Endometrium (tissue), 2 donors: Measurements from ENCODE around the gene TICAM1.
A peak's percentile ranks its signal among the peaks of the same experiment; 100 is the strongest.
"Not testable (repeated sequence)": the region's sequence is repeated elsewhere in the genome, so short reads cannot be mapped to it uniquely, and the experiment has no call there.

Source experiments
- FAIRE-seq: peaks from 2 replicates; lab custom pipeline; 2012; peaks lifted over from hg19 to GRCh38; lab: Jason Lieb, UNC
- donor health status: control.
- donor health status: control.

The TICAM1 gene

DNA sequence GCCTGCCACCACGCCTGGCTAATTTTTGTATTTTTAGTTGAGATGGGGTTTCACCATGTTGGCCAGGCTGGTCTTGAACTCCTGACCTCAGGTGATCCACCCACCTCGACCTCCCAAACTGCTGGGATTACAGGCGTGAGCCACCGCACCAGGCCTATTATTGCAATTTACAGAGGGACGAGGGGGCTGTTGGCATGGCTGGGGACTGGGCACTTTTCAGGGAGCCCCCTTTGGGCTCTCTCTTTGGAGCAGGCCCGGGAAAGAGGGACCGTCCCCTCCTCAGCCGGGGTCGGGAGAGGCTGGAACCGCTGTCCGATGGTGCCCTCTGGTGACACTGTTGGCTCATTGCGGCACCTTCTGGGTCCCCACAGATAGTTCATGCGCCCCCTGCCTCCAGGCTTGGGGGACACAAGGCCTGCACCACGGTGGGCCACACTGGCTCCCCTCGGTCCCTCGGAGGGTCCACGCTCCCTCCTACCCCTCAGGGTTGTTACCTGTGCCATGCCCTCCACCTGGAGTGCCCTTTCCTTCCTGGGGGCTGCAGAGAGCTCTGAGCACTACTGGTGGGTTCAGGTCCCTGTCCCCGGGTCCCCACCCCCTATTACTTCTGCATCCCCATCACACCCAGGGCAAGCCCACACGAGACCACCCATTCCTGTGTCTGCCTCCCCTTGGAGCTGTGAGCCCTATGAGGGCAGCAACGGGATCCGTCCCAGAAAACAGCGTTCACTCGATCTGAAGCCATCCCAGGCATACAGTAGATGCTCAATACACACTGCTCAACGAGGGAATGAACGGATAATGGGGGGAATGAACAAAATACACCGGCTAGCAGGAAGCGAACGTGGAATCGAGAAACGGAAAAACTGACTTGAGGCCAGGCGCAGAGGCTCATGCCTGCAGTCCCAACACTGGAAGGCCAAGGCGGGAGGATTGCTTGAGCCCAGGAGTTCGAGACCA is 27.5 kb downstream of the TICAM1 start:
- FAIRE-seq: no peak

DNA sequence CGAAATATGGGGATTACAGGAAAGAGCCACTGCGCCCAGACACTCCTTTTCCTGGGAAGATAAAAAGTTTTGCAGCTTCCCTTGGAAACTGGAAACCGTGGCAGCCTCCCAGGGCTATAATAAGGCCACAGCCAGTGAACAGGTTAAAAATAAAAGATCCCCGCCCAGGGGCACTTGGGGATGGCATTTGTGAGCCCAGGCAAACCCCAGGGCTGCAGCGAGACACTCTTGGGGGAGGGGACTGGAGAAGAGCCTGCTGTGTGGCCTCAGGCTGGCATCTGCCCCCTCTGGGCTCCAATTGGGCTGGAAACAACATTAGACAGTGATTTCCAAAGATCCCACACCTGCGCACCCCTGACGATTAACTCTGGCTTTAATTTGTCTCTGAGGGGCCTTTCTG is 28.8 kb downstream of the TICAM1 start:
- FAIRE-seq: no peak

DNA sequence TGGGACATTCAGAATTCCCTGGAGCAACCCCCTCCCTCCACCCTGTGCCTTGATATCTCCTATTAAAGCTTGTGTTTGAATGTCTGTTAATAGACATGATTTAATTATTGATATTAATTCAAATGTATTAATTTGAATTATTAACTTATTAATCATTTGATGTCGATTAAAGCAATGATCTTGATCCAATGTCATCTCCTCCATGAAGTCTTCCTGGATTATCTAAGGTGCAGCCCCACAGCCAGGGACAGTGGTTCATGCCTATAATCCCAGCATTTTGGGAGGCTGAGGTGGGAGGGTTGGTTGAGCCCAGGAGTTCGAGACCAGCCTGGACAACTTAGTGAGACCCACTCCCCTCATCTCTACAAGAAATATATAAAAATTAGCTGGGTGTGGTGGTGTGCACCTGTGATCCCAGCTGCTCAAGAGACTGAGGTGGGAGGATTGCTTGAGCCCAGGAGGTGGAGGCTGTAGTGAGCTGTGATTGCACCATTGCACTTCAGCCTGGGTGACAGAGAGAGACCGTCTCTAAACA is 30.4 kb downstream of the TICAM1 start:
- no peak for FAIRE-seq

DNA sequence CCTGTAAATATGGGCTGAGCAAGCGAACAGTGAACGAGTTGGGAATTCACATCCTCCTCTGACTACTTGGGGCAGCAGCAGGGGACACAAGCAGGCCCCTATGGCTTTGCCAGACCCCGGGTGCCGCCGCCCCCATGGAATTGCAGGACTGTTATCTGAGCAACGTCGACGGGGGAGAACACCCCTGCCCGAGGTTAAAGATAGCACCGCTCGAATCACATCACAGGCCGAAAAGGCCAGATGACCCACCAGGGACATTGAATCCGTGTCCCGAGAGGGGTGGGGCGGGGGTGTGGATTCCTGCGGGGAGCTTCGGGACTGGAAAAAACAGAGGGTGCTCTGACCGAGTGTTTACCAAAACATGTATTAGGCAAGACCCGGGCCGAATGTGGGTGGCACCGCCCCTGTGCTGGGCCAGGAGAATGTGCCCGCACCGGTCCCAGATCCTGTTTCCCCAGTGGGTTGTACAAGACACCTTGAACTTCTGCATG is 30.9 kb downstream of the TICAM1 start:
- no peak for FAIRE-seq

DNA sequence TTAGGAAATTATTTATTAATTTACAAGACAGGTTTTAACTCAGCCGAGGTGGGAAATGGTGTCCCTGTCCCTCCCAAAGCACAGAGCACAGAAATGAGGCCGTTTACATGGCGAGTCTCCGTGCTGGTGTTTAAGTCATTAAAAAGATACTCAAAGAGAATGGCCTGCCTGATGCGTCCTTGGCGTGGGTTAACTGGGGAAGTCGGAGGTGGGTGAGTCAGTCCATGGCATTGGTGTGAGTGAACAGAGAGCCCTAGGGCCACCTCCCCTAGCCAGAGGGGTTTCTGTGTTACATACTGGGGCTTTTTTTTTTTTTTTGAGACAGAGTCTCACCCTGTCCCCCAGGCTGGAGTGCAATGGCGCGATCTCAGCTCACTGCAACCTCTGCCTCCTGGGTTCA is 36.1 kb downstream of the TICAM1 start:
- no peak for FAIRE-seq

DNA sequence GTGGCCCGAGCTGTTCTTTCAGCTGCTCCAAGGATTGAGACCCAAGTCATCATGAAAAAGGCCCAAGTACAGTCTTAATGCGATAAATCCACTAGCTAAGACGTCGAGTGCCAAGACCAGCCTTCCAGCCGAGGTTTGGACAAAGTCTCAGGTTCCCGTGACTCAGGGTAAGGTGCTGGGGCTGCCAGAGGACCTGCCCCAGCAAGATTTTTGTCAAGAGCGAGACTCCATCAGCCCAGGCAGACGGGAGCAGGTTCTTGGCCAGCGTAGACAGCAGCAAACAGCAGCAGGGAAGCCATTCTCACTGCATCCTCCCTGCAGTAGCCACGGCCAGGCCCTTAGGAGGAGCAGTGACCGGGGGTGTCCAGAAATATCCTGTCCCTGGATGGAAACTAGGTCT is 36.5 kb downstream of the TICAM1 start:
- FAIRE-seq: no peak

DNA sequence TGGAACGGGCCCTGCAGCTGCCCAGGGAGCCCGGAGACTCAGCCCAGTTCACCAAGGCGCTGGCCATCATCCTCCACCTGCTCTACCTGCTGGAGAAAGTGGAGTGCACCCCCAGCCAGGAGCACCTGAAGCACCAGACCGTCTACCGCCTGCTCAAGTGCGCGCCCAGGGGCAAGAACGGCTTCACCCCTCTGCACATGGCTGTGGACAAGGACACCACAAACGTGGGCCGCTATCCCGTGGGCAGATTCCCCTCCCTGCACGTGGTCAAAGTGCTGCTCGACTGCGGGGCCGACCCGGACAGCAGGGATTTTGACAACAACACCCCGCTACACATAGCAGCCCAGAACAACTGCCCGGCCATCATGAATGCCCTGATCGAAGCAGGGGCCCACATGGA is 38.2 kb downstream of the TICAM1 start:
- FAIRE-seq: not testable (repeated sequence)

DNA sequence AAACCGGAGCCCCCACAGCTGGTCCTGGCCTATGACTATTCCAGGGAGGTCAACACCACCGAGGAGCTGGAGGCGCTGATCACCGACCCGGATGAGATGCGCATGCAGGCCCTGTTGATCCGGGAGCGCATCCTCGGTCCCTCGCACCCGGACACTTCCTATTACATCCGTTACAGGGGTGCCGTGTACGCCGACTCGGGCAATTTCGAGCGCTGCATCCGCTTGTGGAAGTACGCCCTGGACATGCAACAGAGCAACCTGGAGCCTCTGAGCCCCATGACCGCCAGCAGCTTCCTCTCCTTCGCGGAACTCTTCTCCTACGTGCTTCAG is 38.7 kb downstream of the TICAM1 start:
- FAIRE-seq: not testable (repeated sequence)

DNA sequence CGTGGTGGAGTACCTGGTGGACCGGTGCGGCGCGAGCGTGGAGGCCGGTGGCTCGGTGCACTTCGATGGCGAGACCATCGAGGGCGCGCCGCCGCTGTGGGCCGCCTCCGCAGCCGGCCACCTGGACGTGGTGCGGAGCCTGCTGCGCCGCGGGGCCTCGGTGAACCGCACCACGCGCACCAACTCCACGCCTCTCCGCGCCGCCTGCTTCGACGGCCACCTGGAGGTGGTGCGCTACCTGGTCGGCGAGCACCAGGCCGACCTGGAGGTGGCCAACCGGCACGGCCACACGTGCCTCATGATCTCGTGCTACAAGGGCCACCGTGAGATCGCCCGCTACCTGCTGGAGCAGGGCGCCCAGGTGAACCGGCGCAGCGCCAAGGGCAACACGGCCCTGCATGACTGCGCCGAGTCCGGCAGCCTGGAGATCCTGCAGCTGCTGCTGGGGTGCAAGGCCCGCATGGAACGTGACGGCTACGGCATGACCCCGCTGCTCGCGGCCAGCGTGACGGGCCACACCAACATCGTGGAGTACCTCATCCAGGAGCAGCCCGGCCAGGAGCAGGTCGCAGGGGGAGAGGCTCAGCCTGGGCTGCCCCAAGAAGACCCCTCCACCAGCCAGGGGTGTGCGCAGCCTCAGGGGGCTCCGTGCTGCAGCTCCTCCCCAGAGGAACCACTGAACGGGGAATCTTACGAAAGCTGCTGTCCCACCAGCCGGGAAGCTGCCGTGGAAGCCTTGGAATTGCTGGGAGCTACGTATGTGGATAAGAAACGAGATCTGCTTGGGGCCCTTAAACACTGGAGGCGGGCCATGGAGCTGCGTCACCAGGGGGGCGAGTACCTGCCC is 39.3 kb downstream of the TICAM1 start:
- not testable (repeated sequence) for FAIRE-seq

DNA sequence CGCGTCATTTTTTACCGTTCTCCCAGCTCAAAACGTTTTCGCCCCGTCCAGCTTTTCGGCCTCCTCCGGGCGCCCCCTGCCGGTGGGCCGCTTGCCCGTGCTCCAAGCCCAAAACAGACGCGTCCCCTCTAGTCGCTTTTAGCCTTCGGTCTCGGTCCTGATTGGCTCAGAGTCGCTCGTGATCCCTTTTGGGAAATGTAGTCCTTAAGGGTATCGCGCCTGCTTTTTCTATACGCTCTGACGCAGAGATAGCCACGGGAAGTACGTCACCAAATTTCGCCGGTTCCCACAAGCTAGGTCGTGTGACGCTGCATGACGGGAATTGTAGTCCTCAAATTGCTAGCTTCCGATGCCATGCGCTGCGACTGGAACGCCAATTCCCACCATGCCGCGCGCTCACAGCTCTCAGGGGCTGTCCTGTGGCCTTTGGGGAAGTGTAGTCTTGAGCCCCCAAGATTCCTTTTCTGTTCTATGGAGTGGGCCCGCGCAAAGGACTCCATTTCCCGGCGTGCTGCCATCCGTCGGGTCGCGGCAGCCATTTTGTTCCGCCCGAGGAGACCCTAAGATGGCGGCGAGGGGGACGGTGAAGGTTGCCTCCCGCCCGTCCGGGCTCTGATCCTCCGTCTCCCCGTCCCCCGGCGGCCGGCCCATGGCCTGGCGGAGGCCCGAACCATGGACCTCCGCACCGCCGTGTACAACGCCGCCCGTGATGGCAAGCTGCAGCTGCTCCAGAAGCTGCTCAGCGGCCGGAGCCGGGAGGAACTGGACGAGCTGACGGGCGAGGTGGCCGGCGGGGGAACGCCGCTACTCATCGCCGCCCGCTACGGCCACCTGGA is 40.1 kb downstream of the TICAM1 start, which contains the start of gene FEM1A:
Gene FEM1A, plus strand, starts transcription at position 552 of the 836 bp plus-strand sequence. Its CDS starts 121 bp downstream, at position 673.
- FAIRE-seq: peak; percentile 100

DNA sequence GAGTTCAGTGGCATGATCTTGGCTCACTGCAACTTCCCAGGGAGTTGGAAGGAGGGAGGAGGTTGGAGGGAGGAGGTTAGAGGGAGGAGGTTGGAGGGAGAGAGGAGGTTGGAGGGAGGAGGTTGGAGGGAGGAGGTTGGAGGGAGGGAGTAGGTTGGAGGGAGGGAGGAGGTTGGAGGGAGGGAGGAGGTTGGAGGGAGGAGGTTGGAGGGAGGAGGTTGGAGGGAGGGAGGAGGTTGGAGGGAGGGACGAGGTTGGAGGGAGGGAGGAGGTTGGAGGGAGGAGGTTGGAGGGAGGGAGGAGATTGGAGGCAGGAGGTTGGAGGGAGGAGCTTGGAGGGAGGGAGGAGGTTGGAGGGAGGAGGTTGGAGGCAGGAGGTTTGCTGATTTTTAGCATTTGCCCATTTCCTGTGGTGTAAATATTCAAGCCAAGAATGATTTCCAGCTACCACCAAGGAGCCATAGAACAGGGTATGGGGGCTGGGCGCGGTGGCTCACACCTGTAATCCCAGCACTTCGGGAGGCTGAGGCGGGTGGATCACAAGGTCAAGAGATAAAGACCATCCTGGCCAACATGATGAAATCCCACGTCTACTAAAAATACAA is 45.0 kb downstream of the TICAM1 start:
- not testable (repeated sequence) for FAIRE-seq

DNA sequence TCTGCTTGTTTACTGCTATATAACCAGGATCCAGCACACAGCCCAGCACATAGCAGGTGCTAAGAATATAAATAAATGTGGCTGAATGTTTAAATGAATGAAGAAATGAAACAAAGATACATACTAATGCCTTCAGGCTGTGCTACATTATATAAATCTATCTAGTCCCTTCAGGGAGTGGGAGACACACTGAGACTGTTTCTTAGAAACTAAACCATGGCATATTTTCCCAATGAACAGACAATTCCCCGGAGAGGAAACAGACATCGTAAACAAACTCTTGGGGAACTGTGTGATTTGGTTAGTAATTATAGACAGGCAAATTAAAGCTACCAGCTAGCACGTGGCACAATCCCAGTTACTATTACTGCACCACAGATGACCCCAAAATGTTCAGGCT is 49.7 kb downstream of the TICAM1 start:
- no peak for FAIRE-seq

DNA sequence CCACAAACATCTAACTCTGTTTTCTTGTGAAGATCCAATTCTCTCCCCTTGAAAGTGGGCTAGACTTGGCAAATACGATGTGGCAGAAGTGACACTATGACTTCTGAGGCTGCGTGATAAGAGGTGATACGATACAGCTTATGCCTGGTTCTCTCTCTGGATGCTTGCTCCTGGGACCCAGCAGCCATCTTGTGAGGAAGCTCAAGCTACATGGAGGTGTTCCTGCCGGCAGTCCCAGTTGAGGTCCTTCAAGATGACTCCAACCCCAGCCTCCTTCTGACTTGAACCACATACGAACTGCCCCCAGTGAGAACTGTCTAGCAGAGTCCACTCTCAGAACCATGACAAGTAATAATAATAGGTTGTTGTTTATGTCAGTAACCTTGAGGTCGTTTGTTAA is 50.7 kb downstream of the TICAM1 start:
- FAIRE-seq: no peak

DNA sequence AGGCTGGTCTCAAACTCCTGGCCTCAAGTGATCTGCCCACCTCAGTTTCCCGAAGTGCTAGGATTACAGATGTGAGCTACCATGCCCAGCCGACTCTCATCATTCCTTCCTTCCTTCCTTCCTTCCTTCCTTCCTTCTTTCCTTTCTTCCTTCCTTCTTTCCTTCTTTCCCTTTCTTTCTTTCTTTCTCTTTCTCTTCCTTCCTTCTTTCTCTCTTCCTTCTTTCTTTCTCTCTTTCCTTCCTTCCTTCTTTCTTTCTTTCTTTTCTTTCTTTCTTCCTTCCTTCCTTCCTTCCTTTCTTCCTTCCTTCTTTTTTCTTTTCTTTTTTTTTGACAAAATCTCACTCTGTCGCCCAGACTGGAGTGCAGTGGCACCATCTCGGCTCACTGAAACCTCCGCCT is 53.4 kb downstream of the TICAM1 start:
- not testable (repeated sequence) for FAIRE-seq

DNA sequence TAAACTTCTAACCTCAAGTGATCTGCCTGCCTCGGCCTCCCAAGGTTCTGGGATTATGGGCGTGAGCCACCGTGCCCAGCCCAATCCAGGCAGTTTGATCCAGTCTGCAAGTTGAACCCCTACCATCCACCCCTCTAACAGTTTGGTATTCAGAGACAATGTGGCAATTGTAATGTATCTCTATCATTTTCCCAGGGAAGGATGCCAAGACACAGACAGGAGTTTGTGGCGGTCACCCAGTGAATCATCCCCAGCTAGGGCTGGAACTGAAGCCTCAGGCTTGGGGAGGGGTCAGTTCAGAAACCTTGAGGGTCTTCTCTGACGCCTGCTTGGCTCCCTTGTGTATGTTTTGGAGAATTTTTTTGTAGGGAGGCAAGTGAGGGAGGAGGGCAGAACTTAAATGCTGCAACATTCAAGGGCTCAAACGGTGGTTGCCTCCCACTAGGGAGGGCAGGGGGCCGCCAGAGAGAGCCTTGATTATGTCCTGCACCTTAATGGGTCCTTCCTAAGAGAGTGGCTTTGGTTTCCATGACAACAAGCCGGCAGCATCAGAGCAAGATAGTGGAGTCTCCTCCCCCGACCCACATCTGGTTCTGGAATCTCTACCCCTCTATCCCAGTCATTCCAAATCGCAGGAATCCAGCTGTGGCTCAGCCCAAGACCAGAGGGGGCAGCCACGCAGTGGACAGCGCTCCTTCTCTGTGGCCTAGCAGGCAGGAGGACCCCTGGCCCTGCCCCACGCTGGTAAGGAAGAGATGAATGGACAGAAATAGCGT is 54.9 kb downstream of the TICAM1 start:
- no peak for FAIRE-seq

DNA sequence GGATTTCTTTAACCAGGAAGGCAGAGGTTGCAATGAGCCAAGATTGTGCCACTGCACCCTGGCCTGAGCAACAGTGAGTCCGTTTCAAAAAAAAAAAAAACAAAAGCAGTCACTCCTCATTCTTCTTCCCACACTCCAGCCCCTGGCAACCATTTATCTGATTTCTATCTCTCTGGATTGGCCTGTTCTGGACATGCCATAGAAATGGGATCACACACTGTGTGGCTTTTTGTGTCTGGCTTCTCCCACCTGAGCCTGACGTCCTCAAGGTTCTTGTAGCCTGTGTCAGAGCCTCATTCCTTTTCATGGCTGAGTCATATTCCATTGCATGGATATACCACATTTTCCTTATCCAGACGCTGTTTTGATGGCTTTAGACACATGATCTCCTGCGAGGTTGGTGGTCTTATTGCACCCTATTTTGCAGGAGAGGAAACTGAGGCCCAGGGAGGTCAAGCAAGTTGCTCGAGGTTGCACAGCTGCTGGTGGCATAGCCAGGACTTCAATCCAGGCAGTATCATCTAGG is 55.8 kb downstream of the TICAM1 start:
- no peak for FAIRE-seq

DNA sequence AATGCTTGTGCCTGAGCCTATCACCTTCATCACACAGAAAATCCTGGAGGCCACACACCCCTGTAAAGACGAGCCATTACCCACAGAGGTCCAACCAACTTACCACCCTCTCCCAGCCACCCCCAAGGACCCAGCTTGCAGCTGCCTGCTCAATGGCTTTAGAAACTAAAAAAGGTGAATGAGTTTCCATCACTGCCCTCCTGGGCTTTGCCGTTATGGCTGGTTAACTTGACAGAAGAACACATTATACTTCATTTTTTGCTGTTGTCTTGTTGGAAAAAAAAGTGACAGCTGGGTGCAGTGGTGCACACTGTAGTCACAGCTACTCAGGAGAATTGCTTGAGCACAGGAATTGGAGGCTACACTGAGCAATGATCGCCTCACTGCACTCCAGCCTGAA is 57.4 kb downstream of the TICAM1 start:
- no peak for FAIRE-seq

DNA sequence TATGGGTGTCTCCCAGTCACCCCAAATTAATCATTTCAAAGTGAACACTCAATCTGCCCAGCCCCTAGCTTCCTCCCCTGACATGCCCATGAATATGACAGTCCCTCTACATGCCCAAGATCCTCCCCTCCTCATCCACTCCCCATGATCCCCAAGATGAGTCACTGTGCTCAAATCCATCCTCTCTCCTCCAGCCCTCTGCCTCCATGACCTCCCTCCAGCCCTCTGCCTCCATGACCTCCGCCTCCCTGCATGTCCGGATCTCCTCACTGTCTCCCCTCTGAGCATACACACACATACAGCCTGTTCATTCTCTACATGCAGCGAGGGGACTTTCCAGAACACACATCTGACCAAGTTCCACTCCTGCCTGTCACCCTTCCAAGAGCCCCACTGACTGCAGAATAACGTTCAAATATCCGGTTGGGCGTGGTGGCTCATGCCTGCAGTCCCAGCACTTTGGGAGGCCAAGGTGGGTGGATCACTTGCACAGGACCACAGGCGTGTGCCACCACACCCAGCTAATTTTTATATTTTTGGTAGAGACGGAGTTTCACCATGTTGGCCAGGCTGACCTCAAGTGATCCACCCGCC is 58.4 kb downstream of the TICAM1 start:
- FAIRE-seq: no peak

DNA sequence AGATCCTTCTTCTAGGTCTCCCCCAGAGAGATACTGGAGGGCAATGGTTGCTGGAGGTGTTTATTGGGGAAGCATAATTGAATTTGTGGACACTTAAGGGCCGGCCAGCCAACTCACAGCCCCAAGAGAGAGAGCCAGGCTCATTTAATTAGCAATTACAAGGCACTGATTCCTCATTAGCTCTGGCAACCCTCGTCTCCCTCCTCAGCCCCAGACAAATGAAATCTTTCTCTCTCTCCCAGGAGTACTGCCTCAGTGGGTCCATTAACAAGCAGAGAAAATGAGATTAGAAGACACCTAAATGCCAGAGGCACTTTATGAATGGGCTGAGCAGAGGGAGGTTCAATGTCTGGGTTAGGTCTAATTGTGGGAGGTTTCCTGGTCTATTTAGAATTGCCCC is 58.9 kb downstream of the TICAM1 start:
- no peak for FAIRE-seq
